Ovary (tissue), 9 donors: ENCODE data around the gene DBX2. TPM values are rescaled to one million over a fixed set of nuclear protein-coding genes. Genes with fewer than 3 reads are reported as not detected.
"Not testable (repeated sequence)": the region's sequence is repeated elsewhere in the genome, so short reads cannot be mapped to it uniquely, and the experiment has no call there.

Experiments used
- DNase-seq, 5 donors: peaks; one replicate each; pipeline ENCODE4 v3.0.0-alpha.2; 2019 to 2020
- H3K27ac ChIP-seq, 2 donors: fragments of 200-600 bp; one replicate each; pipeline versions ENCODE4 v1.5.1 to v1.8.0; 2019 to 2022
- H3K27me3 ChIP-seq: fragments of 200-600 bp; one replicate; pipeline ENCODE4 v1.8.0; 2022
- H3K36me3 ChIP-seq: fragments of 200-600 bp; sonication (generic); one replicate; pipeline ENCODE4 v1.5.1; 2019
- H3K4me1 ChIP-seq: one replicate; pipeline ENCODE4 v1.8.1; 2013; ENCODE audit warnings: mild to moderate bottlenecking, moderate library complexity; ENCODE audit not compliant: insufficient read depth
- H3K4me3 ChIP-seq: fragments of 200-600 bp; sonication (generic); one replicate; pipeline ENCODE4 v1.5.1; 2017
- H3K9me3 ChIP-seq, 2 donors: fragments of 200-600 bp in 1 of 2; sonication (generic) in 1 of 2; one replicate each; pipeline versions ENCODE4 v1.5.1 to v1.8.1; 2013 to 2019; ENCODE audit warnings: mild to moderate bottlenecking in 1 of 2, moderate library complexity in 1 of 2
- EP300 ChIP-seq: sonication (generic); formaldehyde crosslinking; IDR thresholded peaks from one replicate; pipeline ENCODE4 v1.6.1; 2017; ENCODE audit warnings: antibody characterized with exemption
- POLR2A ChIP-seq: fragments of 450-650 bp; IDR thresholded peaks from one replicate; pipeline ENCODE4 v1.6.1; 2017; ENCODE audit warnings: antibody characterized with exemption, mild to moderate bottlenecking, moderate library complexity
- WGBS, 3 donors: extraction: QIAGEN DNeasy Blood & Tissue Kit in 1 of 3; methylation state at CpG; one replicate each; pipeline versions ENCODE4 v1.1.5 to v1.1.7; 2013 to 2017; 5-methylcytosine and 5-hydroxymethylcytosine counted together
- intact Hi-C, 4 donors: fragments of 100-400 bp; cut with DNase I; formaldehyde crosslinking; loops; one replicate each; pipeline versions ENCODE4 v1.11.0 to v1.15.1; 2022 to 2023
- polyA plus RNA-seq, 2 donors: library from polyadenylated mRNA; stranded (reverse); fragments of 200-250 nt in 1 of 2; fragments of 350-450 nt in 1 of 2; fragmentation: Illumina TruSeq in 1 of 2; extraction: RNeasy Lipid Tissue Mini Kit (QIAGEN cat#74804) in 1 of 2; gene quantifications; one replicate each; pipeline ENCODE4 v1.2.3, GENCODE V29; 2013 to 2014
- total RNA-seq, 7 donors: library from RNA; depleted of rRNA in 2 of 7; stranded (reverse); fragments of >200 nt in 2 of 7; fragmentation: NEBNext Ultra II Directional in 3 of 7; extraction: Animal tissue kit (Norgen Biotek cat#: 25700) in 3 of 7; gene quantifications; one replicate each; pipeline versions ENCODE4 v1.1.0 to v1.2.4, GENCODE V29; 2016 to 2023
- TF ChIP-seq, protein P1 (sequence below), 3 donors: fragments of 450-650 bp in 2 of 3; fragments of 200-600 bp in 1 of 3; IDR thresholded peaks; one replicate each; pipeline versions ENCODE4 v1.5.1 to v1.8.0; 2016 to 2022; ENCODE audit warnings: antibody characterized with exemption in 3 of 3, mild to moderate bottlenecking in 1 of 3
- donor health status: DM: no; HTN: no; CAD: no; lungs with moderate emphysema.
- donor health status: DM: no; HTN: no; CAD: no.
- donor health status: Bipolar disorder and iron deficiency.
- donor health status: DM: yes; HTN: yes; CAD: no.
- donor health status: DM: no; HTN: no; CAD: no.
- donor health status: DM: yes; HTN: yes; CAD: no.

DBX2 gene
- total and polyA plus RNA-seq, 9 donors, result 0.10 TPM; not detected in 8

GRCh38 chr12:45088608-45089007 is 37.7 kb upstream of the DBX2 start:
- intact Hi-C loops, result no loop called here
- H3K27me3 ChIP-seq, result no peaks in the 10 kb centered on the region
- H3K4me1 ChIP-seq, result no peaks in the 10 kb centered on the region
- 69 to 80% (median 79%) methylated on average over 1 of the region's 1 CpG for WGBS, 3 donors
- H3K9me3 ChIP-seq, result no peaks in the 10 kb centered on the region
- DNase-seq, result no peak
- no peaks in the 10 kb centered on the region for H3K36me3 ChIP-seq
- H3K27ac ChIP-seq, result no peak overlapping the region
- no peak overlapping the region for H3K4me3 ChIP-seq
- TF ChIP-seq EP300 (no peak), POLR2A (no peak)
- TF ChIP-seq, protein P1, sequence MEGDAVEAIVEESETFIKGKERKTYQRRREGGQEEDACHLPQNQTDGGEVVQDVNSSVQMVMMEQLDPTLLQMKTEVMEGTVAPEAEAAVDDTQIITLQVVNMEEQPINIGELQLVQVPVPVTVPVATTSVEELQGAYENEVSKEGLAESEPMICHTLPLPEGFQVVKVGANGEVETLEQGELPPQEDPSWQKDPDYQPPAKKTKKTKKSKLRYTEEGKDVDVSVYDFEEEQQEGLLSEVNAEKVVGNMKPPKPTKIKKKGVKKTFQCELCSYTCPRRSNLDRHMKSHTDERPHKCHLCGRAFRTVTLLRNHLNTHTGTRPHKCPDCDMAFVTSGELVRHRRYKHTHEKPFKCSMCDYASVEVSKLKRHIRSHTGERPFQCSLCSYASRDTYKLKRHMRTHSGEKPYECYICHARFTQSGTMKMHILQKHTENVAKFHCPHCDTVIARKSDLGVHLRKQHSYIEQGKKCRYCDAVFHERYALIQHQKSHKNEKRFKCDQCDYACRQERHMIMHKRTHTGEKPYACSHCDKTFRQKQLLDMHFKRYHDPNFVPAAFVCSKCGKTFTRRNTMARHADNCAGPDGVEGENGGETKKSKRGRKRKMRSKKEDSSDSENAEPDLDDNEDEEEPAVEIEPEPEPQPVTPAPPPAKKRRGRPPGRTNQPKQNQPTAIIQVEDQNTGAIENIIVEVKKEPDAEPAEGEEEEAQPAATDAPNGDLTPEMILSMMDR (IDR thresholded peaks at IDR 0.05), result no peak

DNA sequence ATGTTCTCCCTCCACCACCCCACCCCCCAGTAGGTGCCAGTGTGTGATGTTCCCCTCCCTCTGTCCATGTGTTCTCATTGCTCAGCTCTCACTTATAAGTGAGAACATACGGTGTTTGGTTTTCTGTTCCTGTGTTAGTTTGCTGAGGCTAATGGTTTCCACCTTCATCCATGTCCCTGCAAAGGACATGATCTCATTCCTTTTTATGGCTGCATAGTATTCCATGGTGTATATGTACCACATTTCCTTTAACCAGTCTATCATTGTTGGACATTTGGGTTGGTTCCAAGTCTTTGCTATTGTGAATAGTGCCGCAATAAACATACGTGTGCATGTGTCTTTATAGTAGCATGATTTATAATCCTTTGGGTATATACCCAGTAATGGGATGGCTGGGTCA is 33.3 kb upstream of the DBX2 start:
- H3K36me3 ChIP-seq, H3K27me3 ChIP-seq, H3K27ac ChIP-seq, H3K4me3 ChIP-seq, H3K9me3 ChIP-seq, DNase-seq, intact Hi-C loops, H3K4me1 ChIP-seq: not testable (repeated sequence)
- WGBS, 3 donors, result 92 to 96% (median 96%) methylated on average over 3 of the region's 3 CpGs

DNA sequence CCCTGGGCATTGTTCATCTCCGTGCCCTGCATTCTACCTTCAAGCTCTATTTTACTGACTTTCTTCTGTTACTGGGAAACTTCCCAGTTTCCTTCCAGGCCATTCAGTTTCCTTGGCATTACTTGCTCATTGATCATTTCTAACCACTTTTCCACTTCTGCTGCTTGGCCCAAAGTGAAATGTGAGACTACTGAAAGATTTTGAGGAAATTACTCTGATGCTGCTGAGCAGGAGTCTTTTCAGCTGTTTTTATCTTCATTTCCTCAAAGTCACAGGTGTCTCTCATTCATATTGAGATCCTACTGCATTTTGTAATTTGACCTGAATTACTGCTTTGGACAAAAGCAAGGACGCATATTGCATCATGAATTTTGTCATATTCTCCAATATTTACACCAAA is 26.4 kb upstream of the DBX2 start:
- Histone ChIP-seq H3K27me3 (no peaks in the 10 kb centered on the region), H3K4me1 (no peaks in the 10 kb centered on the region), H3K36me3 (no peaks in the 10 kb centered on the region), H3K9me3 (no peaks in the 10 kb centered on the region), H3K4me3 (no peak overlapping the region), H3K27ac (no peak overlapping the region)
- no peak for TF ChIP-seq POLR2A
- TF ChIP-seq EP300, result no peak
- TF ChIP-seq, protein P1 (IDR thresholded peaks at IDR 0.05), result no peak
- 38 to 54% (median 53%) methylated on average over 2 of the region's 2 CpGs for WGBS, 3 donors
- intact Hi-C loops, result no loop called here
- DNase-seq, result no peak

GRCh38 chr12:45076417-45077026 is 25.6 kb upstream of the DBX2 start:
- WGBS, 3 donors, result 35 to 39% (median 38%) methylated on average over 3 of the region's 3 CpGs
- intact Hi-C loops, result no loop called here
- H3K27ac ChIP-seq, result no peak overlapping the region
- DNase-seq, result no peak
- TF ChIP-seq EP300, result no peak
- no peak for TF ChIP-seq POLR2A
- H3K27me3 ChIP-seq, result no peaks in the 10 kb centered on the region
- H3K4me1 ChIP-seq, result no peaks in the 10 kb centered on the region
- no peak overlapping the region for H3K4me3 ChIP-seq
- no peaks in the 10 kb centered on the region for H3K9me3 ChIP-seq
- H3K36me3 ChIP-seq, result no peaks in the 10 kb centered on the region

DNA sequence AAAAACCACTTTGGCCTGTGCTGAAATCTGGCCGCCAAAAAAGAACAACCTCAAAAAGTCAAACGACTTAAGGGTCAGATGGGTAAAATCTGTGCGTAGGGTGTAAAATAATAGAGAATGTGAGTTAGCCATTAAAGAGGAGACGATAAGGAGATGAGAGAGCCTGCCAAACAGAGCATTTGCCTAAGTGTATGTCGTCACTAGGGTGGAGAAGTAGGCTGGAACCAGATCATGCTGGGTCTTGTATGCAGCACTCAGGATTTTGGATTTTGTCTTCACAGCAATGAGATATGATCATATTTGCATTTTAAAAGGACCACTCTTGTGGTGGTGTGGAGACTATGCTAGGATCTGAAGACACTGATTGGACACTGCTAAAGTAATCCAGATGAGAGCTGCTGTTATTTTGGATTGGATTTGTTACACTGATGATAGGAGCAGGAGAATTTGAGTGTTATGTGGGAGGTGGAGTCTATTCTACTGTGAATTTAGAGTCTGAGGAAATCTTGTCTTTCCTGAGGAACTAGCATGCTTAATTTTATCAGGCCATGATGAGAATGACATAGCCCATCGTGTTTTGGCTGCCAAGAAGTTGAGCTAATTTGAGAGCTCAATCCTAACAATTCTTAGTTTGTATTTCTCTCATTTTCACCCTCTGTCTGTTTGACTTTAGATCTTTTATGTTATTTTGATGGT is 24.8 kb upstream of the DBX2 start:
- no peak for TF ChIP-seq EP300
- intact Hi-C loops, result no loop called here
- Histone ChIP-seq H3K4me3 (no peak overlapping the region), H3K27ac (no peak overlapping the region), H3K36me3 (no peaks in the 10 kb centered on the region), H3K4me1 (no peaks in the 10 kb centered on the region), H3K27me3 (no peaks in the 10 kb centered on the region), H3K9me3 (no peaks in the 10 kb centered on the region)
- no peak for DNase-seq
- WGBS, 3 donors, result 66 to 68% (median 67%) methylated on average over 6 of the region's 6 CpGs

GRCh38 chr12:45065125-45065626 is 14.3 kb upstream of the DBX2 start:
- DNase-seq, result no peak
- 91 to 93% (median 93%) methylated on average over 12 of the region's 12 CpGs for WGBS, 3 donors
- Histone ChIP-seq H3K4me1 (no peaks in the 10 kb centered on the region), H3K27me3 (no peaks in the 10 kb centered on the region), H3K36me3 (no peaks in the 10 kb centered on the region), H3K4me3 (no peak overlapping the region), H3K9me3 (no peaks in the 10 kb centered on the region), H3K27ac (no peak overlapping the region)
- no peak for TF ChIP-seq EP300
- TF ChIP-seq, protein P1 (IDR thresholded peaks at IDR 0.05), result no peak
- TF ChIP-seq POLR2A, result no peak
- intact Hi-C loops, result no loop called here
